Parathyroid adenoma (tissue), 2 donors: ENCODE data around the gene WRAP73.

Experiments
- H2AFZ ChIP-seq: fragments of 300-600 bp; sonication (generic); one replicate; pipeline ENCODE4 v1.7.0; 2017; ENCODE audit warnings: antibody characterized with exemption, mild to moderate bottlenecking
- H3K27ac ChIP-seq: fragments of 300-600 bp; sonication (generic); one replicate; pipeline ENCODE4 v1.7.0; 2017
- H3K27me3 ChIP-seq: fragments of 300-600 bp; sonication (generic); one replicate; pipeline ENCODE4 v1.7.0; 2017; ENCODE audit warnings: low read length; ENCODE audit not compliant: control insufficient read depth, insufficient read depth
- H3K36me3 ChIP-seq: fragments of 300-600 bp; sonication (generic); one replicate; pipeline ENCODE4 v1.7.0; 2017; ENCODE audit warnings: low read length; ENCODE audit not compliant: control insufficient read depth, insufficient read depth
- H3K4me1 ChIP-seq: fragments of 300-600 bp; sonication (generic); one replicate; pipeline ENCODE4 v1.7.0; 2017; ENCODE audit warnings: control low read depth
- H3K4me2 ChIP-seq: fragments of 300-600 bp; sonication (generic); one replicate; pipeline ENCODE4 v1.7.0; 2017; ENCODE audit warnings: low read length
- H3K4me3 ChIP-seq: fragments of 300-600 bp; sonication (generic); one replicate; pipeline ENCODE4 v1.7.0; 2017; ENCODE audit warnings: low read depth, low read length
- H3K79me2 ChIP-seq: fragments of 300-600 bp; sonication (generic); one replicate; pipeline ENCODE4 v1.7.0; 2017; ENCODE audit warnings: control low read depth
- H3K9ac ChIP-seq: fragments of 300-600 bp; sonication (generic); one replicate; pipeline ENCODE4 v1.7.0; 2017; ENCODE audit warnings: mild to moderate bottlenecking
- H3K9me3 ChIP-seq: fragments of 300-600 bp; sonication (generic); one replicate; pipeline ENCODE4 v1.7.0; 2017; ENCODE audit warnings: low read length; ENCODE audit not compliant: control insufficient read depth
- CTCF ChIP-seq: fragments of 300-600 bp; sonication (generic); IDR thresholded peaks from one replicate; pipeline ENCODE4 v1.7.0; 2017; ENCODE audit warnings: antibody characterized with exemption, mild to moderate bottlenecking
- donor health status: primary hyperparathyroidism.

The WRAP73 gene

DNA sequence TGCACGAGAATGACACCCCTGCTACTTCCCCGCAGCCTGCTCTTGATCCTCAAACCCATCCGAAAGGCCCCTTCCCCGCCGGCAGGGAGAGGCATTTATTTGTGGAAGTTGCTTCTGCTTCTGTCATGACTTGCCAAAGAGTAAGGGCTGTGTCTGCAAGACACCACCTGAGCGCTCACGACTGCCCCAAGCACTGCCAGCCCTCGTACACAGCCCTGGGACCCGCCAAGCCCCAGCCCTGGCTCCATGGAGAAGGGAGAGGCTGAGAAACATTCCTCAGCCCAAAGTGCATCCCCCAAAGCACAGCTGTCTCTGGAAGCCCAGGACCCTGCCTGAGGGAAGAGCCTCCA is 31.4 kb downstream of the WRAP73 start:
- H2AFZ ChIP-seq: no peak overlapping the region
- no peaks in the 10 kb centered on the region for H3K79me2 ChIP-seq
- H3K4me3 ChIP-seq: no peak overlapping the region
- H3K36me3 ChIP-seq: no peaks in the 10 kb centered on the region
- H3K9me3 ChIP-seq: no peaks in the 10 kb centered on the region
- H3K4me2 ChIP-seq: no peak overlapping the region
- no peak overlapping the region for H3K27ac ChIP-seq
- no peaks in the 10 kb centered on the region for H3K4me1 ChIP-seq
- H3K27me3 ChIP-seq: no peaks in the 10 kb centered on the region
- TF ChIP-seq CTCF: no peak
- no peak overlapping the region for H3K9ac ChIP-seq

- H3K4me3 ChIP-seq: no peak overlapping the region
- TF ChIP-seq CTCF: no peak
These were observed 32.0 kb downstream of the WRAP73 start for GRCh38 chr1:3617806-3618345.

GRCh38 chr1:3616861-3617260 is 33.0 kb downstream of the WRAP73 start:
- no peak for TF ChIP-seq CTCF
- Histone ChIP-seq H3K27me3 (no peaks in the 10 kb centered on the region), H2AFZ (no peak overlapping the region), H3K79me2 (no peaks in the 10 kb centered on the region), H3K36me3 (no peaks in the 10 kb centered on the region), H3K4me2 (no peak overlapping the region), H3K9me3 (no peaks in the 10 kb centered on the region), H3K27ac (no peak overlapping the region), H3K9ac (no peak overlapping the region), H3K4me1 (no peaks in the 10 kb centered on the region), H3K4me3 (no peak overlapping the region)

More at GRCh38 chr1:3617806-3618345, 32.0 kb downstream of the WRAP73 start:
- Histone ChIP-seq H3K36me3 (no peaks in the 10 kb centered on the region), H3K79me2 (no peaks in the 10 kb centered on the region), H3K4me2 (no peak overlapping the region), H3K9ac (no peak overlapping the region), H3K9me3 (no peaks in the 10 kb centered on the region), H3K27me3 (no peaks in the 10 kb centered on the region), H3K4me1 (no peaks in the 10 kb centered on the region), H3K27ac (no peak overlapping the region), H2AFZ (no peak overlapping the region)

DNA sequence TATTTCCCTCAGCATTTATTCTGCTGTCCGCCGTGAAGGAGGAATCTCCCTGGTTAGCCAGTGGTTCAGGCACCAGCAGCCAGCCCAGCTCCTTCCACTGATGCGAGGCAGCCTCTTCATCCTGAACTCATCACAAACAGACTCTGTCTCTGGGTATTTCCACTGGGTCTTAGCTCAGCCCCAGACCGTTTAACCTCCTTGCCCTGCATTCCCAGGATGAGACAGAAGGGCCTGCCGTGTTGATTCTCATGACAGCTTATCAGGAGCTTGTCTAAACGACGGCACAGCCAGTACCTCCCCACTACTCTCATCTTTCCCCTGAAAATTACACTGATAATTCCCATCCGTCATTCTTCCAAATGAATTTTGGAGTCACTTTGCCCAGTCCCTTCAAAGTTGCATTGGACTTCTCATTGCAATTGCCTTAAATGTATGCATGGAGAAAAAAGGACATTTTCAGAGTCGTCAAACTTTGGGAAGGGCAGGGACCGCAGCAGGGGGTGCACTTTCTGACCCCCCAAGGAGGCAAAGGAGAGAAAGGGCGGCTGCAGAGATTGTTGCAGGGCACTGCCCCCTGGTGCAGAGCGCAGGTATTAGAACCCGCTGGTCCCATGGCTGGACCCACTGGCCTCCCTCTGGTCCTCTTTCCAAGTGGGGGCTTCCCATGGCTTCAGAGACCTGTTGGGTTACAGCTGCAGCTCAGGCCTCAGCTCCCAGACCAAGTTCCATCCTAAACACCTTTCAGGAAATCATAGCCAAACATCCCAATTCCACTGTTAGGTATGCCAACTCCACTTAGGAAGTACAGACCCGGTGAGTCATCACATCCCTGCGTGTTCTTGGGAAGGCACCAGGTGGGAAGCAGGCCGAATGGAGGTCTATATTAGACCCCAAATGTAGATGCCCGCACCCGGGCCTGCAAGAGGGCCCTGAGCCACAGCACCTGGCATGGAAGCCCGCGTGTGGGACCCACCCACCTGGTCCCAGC is 34.9 kb downstream of the WRAP73 start:
- TF ChIP-seq CTCF: peak; percentile 29
- H3K4me3 ChIP-seq: no peak overlapping the region
- no peak overlapping the region for H3K4me2 ChIP-seq
- no peak overlapping the region for H2AFZ ChIP-seq
- H3K9ac ChIP-seq: no peak overlapping the region
- H3K27ac ChIP-seq: no peak overlapping the region
- H3K4me1 ChIP-seq: no peaks in the 10 kb centered on the region
- no peaks in the 10 kb centered on the region for H3K9me3 ChIP-seq
- H3K36me3 ChIP-seq: no peaks in the 10 kb centered on the region
- H3K79me2 ChIP-seq: no peaks in the 10 kb centered on the region
- H3K27me3 ChIP-seq: no peaks in the 10 kb centered on the region
